Left renal cortex interstitium (tissue), 4 donors: Measurements from ENCODE around the gene TUBGCP6. TPM values are rescaled to one million over a fixed set of nuclear protein-coding genes. Genes with fewer than 3 reads are reported as not detected.
"Not testable (repeated sequence)": the region's sequence is repeated elsewhere in the genome, so short reads cannot be mapped to it uniquely, and the experiment has no call there.

Experiments
- DNase-seq, 4 donors: peaks; one replicate each; pipeline ENCODE4 v3.0.0-alpha.2; 2013; ENCODE audit warnings: low read depth in 4 of 4, low spot score in 2 of 4, missing footprints in 1 of 4
- polyA plus RNA-seq, 4 donors: library from polyadenylated mRNA; unstranded; fragments of 120-200 nt; gene quantifications; one replicate each; pipeline ENCODE4 v1.2.1, GENCODE V29; 2013; ENCODE audit not compliant: insufficient read length in 4 of 4

The TUBGCP6 gene
- polyA plus RNA-seq, 4 donors: 25.1 to 54.9 (median 40.5) TPM

- DNase-seq: no peak
These were observed 68.6 kb downstream of the TUBGCP6 start for GRCh38 chr22:50175921-50176849.

DNA sequence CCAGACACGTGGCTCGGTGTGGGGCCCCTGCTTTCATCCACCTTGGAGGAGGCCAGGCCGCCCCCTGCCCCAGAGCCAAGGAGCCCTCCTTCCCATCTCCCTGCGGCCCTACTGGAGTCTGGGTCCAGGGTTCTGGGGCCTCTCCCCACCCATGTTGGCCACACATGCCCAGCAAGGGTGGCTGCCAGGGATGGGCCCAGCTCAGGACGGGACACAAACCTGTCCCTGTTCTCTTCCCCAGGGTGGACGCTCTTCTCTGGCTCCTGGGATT lies 69.7 kb downstream of the TUBGCP6 start:
- no peak for DNase-seq

DNA sequence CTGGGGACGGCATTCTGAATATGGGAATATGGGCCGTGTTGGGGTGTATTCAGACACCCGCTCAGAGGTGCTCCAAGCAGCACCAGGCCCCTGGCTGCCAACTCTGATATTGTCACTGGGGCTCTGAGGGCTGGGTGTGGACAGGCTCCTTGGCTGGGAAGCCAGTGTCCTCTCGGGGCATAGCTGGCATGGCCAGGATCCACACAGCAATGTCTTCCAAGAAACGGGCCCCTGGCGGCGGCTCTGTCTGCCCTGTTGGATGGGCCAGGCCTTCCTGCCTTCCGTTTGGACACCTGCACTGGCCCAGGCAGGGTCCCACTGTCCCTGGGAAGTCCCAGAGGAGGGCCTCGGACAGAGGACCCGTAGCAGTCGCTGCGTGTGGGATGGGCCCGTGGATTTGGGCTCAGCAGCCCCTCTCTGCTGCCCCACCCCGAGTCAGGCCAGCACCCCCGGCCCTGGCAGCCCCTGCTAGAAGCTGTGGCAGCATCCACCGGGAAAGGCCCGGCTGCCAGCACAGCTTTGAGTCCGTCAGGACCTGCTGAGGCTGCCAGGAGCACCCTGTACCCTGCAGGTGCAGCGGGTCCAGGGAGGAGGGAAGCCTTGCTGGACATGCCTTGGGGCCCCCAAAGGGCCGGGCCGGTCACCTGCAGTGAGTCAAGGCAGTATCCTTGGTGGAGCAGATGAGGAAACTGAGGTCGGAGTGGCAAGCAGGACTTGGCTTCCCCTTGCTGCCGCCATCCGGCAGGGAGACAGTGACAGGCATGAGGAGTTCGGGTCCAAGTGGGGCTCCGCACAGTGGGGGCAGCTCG lies 70.2 kb downstream of the TUBGCP6 start:
- DNase-seq: no peak

- DNase-seq: no peak
These were observed 70.9 kb downstream of the TUBGCP6 start for GRCh38 chr22:50173983-50174355.

- no peak for DNase-seq
These were observed 71.4 kb downstream of the TUBGCP6 start for GRCh38 chr22:50173311-50173982.

DNA sequence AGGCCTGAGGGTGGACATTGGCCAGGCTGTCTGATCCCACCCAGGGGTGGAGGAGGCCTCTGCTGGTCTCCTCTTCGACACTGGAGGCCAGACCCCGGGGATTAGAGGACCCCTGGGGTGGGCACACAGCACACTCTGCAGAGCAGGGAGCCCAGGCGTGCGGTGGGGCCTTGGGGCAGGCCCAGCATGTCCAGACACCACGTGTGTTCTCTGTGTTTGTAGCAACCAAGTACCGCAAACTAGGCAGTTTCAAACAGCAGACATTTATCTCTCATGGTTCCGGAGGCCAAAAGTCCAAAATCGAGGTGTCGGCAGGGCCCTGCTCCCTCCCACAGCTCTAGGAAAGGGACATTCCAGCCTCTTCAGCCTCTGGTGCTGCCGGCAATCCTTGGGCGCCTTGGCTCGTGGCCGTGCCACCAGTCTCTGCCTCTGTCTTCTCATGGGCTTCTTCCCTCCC lies 72.8 kb downstream of the TUBGCP6 start:
- DNase-seq: no peak

- no peak for DNase-seq
These were observed 73.4 kb downstream of the TUBGCP6 start for GRCh38 chr22:50171319-50171964.

- DNase-seq: no peak
These were observed 74.1 kb downstream of the TUBGCP6 start, which contains the start of gene PANX2 for GRCh38 chr22:50170453-50171318. TSS of gene PANX2 (plus strand) at chr22:50170731. CDS start at chr22:50170731, 0 bp downstream.

DNA sequence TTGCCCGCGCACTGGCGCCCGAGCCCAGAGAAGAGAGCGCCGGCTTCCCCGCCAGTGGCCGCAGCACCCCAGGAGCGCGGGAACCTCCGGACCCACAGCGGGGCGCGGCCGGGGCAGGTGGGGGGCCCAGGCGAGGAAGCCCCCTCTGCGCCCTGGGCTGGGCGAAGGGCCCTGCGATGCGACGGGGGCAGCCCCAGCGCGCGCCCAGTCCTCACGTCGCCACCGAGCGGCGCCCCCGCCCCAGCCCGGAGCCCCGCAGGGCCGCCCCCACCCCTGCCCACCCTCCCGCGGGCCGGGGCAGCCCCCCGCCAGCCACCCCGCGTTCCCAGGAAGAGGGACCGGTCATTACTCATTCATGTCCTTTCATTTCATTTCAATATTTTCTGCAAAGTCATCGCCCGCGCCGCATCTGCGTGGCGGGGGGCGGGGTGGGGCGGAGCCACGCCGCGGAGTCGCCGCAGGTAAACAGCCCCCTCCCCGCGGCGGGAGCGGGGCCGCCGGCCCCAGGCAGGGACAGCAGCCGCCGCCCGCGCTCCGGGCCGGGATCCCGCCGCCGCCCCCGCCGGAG lies 75.0 kb downstream of the TUBGCP6 start:
- no peak for DNase-seq

GRCh38 chr22:50169181-50169759 lies 75.6 kb downstream of the TUBGCP6 start:
- DNase-seq: no peak

GRCh38 chr22:50168490-50169180 lies 76.2 kb downstream of the TUBGCP6 start:
- DNase-seq: not testable (repeated sequence)

GRCh38 chr22:50167689-50168489 lies 76.9 kb downstream of the TUBGCP6 start:
- DNase-seq: no peak

Other genes starting within 250 kb of the TUBGCP6 start
- under 1 TPM in 1 of 4 donors, not detected in 3; 0.06 TPM for gene IL17REL, start 232.3 kb downstream of the TUBGCP6 start, polyA plus RNA-seq
- gene TTLL8, start 186.7 kb downstream of the TUBGCP6 start, polyA plus RNA-seq: not detected
- 1 to 10 TPM in 3 of 4 donors, under 1 TPM in 1; 0.78 to 1.6 (median 1.2) TPM for gene MLC1, start 159.6 kb downstream of the TUBGCP6 start, polyA plus RNA-seq
- gene MOV10L1, start 155.0 kb downstream of the TUBGCP6 start, polyA plus RNA-seq: 1 to 10 TPM in 2 of 4 donors, under 1 TPM in 2; 0.37 to 1.2 (median 0.86) TPM
- 1 to 10 TPM in 3 of 4 donors, under 1 TPM in 1; 0.99 to 2.4 (median 1.6) TPM for gene PANX2, start 74.3 kb downstream of the TUBGCP6 start, polyA plus RNA-seq
- gene TRABD, start 59.1 kb downstream of the TUBGCP6 start, polyA plus RNA-seq: 10 to 100 TPM; 16.8 to 34.6 (median 28.6) TPM
- gene SELENOO, start 44.0 kb downstream of the TUBGCP6 start, polyA plus RNA-seq: 10 to 100 TPM; 16.3 to 33.8 (median 26.2) TPM
- 10 to 100 TPM; 15.2 to 35.6 (median 24.8) TPM for gene HDAC10, start 6.2 kb upstream of the TUBGCP6 start, polyA plus RNA-seq
- gene MAPK12, start 16.7 kb upstream of the TUBGCP6 start, polyA plus RNA-seq: 10 to 100 TPM; 10.8 to 23.0 (median 15.1) TPM
- gene MAPK11, start 25.4 kb upstream of the TUBGCP6 start, polyA plus RNA-seq: 1 to 10 TPM; 6.8 to 9.4 (median 8.8) TPM
- gene PLXNB2, start 62.6 kb upstream of the TUBGCP6 start, polyA plus RNA-seq: 100 to 1,000 TPM; 206 to 275 (median 234) TPM
- gene DENND6B, start 82.0 kb upstream of the TUBGCP6 start, polyA plus RNA-seq: 10 to 100 TPM; 10.1 to 19.9 (median 16.0) TPM
- gene PPP6R2, start 98.3 kb upstream of the TUBGCP6 start, polyA plus RNA-seq: 10 to 100 TPM; 33.0 to 61.1 (median 46.3) TPM
- 10 to 100 TPM; 25.4 to 55.3 (median 43.4) TPM for gene SBF1, start 230.0 kb upstream of the TUBGCP6 start, polyA plus RNA-seq
- 1 to 10 TPM; 3.8 to 8.6 (median 5.5) TPM for gene ADM2, start 236.5 kb upstream of the TUBGCP6 start, polyA plus RNA-seq
- gene MIOX, start 241.8 kb upstream of the TUBGCP6 start, polyA plus RNA-seq: 10 to 100 TPM in 3 of 4 donors, 1 to 10 TPM in 1; 3.6 to 18.2 (median 13.4) TPM